Sigmoid colon (tissue), 4 donors: ENCODE measurements around the gene C1R.

ENCODE experiments used
- POLR2AphosphoS5 ChIP-seq, 4 donors: sonication (generic); formaldehyde crosslinking; IDR thresholded peaks; one replicate each; pipeline ENCODE4 v1.6.1; 2017; ENCODE audit warnings: antibody characterized with exemption in 4 of 4
- TF ChIP-seq, protein P1 (sequence below), 4 experiments: fragments of 450-650 bp in 3 of 4; fragments of 200-600 bp in 1 of 4; IDR thresholded peaks; one replicate each; pipeline ENCODE4 v1.5.1; 2016 to 2019; ENCODE audit warnings: antibody characterized with exemption in 4 of 4, mild to moderate bottlenecking in 3 of 4, moderate library complexity in 2 of 4

DNA sequence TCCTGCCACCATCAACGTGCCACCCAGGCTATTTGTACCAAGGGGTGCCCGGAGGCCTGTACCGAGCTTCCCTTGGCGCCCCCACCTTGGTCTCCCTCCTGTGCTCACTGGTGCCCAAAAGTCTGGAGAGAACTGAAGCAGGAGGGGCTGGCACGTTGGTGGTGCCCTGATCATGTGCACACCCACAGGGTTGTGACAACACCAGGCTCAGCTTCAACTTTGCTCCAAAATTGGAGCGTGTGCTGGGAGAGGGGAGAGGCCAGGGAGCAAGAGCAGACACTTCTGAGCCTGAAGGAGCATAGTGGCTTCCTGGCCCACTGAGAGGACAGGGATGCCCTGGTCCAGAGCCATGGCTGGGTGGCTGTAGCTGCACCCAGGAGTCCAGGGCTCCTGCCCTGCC is 60.9 kb downstream of the C1R start:
- TF ChIP-seq, protein P1, sequence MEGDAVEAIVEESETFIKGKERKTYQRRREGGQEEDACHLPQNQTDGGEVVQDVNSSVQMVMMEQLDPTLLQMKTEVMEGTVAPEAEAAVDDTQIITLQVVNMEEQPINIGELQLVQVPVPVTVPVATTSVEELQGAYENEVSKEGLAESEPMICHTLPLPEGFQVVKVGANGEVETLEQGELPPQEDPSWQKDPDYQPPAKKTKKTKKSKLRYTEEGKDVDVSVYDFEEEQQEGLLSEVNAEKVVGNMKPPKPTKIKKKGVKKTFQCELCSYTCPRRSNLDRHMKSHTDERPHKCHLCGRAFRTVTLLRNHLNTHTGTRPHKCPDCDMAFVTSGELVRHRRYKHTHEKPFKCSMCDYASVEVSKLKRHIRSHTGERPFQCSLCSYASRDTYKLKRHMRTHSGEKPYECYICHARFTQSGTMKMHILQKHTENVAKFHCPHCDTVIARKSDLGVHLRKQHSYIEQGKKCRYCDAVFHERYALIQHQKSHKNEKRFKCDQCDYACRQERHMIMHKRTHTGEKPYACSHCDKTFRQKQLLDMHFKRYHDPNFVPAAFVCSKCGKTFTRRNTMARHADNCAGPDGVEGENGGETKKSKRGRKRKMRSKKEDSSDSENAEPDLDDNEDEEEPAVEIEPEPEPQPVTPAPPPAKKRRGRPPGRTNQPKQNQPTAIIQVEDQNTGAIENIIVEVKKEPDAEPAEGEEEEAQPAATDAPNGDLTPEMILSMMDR (IDR thresholded peaks at IDR 0.05) = no peak
- TF ChIP-seq POLR2AphosphoS5 (IDR thresholded peaks at IDR 0.05) = no peak
